Glomerular visceral epithelial cell (primary cell): ENCODE measurements around the gene MIER1.
"Not testable (repeated sequence)": the region's sequence is repeated elsewhere in the genome, so short reads cannot be mapped to it uniquely, and the experiment has no call there.

Source experiments
- DNase-seq: peaks from one replicate; pipeline ENCODE4 v3.0.0-alpha.2; 2016; ENCODE audit errors: extremely low spot score

Gene MIER1

DNA sequence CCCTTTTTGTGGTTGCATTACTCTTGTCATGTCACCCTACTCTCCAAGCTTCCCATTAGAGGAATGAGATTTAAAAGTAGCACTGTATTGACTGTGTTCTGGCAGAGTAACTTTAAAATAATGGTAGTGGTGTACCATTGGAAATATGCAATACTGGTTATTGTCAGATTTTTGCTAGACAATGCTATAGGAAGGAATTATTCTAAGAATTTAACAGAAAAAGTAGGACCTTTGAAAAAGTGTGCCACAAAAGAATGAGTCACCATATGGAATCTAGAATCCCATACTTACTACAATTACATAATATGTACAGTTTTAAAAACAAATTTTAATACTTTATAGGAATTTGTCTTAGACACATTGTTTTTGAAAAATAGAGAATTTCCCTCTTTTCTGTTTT, 13.8 kb downstream of the MIER1 start:
- no peak for DNase-seq

GRCh38 chr1:66940981-66941380, 16.2 kb downstream of the MIER1 start:
- no peak for DNase-seq

- no peak for DNase-seq
These were observed 18.7 kb downstream of the MIER1 start for GRCh38 chr1:66943361-66943969.

GRCh38 chr1:66944330-66945274, 19.8 kb downstream of the MIER1 start:
- peak; percentile 79 for DNase-seq

GRCh38 chr1:66945316-66945715, 20.5 kb downstream of the MIER1 start:
- DNase-seq = peak; percentile 44

- DNase-seq = no peak
These were observed 22.5 kb downstream of the MIER1 start for GRCh38 chr1:66947267-66947666.

GRCh38 chr1:66951513-66951912, 26.7 kb downstream of the MIER1 start:
- DNase-seq = peak; percentile 51

DNA sequence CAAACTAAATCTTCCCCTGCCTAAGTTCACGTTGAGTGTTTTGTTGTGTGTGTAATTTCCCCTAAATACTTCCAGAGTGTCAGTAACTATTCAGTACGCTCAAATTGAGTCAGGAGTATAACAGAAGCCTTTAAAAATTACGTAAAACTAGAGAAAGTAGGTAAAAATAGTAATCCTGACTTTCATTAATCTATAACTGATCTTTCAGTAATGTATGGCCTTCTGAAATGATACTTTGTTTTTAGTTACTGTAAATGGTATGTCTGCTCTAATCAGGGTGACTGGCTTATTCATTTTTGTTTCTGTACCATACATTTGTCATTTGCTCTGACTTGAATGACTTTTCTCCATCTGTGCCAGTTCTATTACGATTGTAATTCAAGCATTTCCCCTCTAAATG, 29.4 kb downstream of the MIER1 start:
- no peak for DNase-seq

- DNase-seq = no peak
These were observed 33.1 kb downstream of the MIER1 start for GRCh38 chr1:66957938-66958337.

GRCh38 chr1:66966188-66966873, 41.5 kb downstream of the MIER1 start:
- not testable (repeated sequence) for DNase-seq

GRCh38 chr1:66968574-66968973, 43.8 kb downstream of the MIER1 start:
- DNase-seq = no peak

- no peak for DNase-seq
These were observed 53.4 kb downstream of the MIER1 start for GRCh38 chr1:66978201-66978600.

DNA sequence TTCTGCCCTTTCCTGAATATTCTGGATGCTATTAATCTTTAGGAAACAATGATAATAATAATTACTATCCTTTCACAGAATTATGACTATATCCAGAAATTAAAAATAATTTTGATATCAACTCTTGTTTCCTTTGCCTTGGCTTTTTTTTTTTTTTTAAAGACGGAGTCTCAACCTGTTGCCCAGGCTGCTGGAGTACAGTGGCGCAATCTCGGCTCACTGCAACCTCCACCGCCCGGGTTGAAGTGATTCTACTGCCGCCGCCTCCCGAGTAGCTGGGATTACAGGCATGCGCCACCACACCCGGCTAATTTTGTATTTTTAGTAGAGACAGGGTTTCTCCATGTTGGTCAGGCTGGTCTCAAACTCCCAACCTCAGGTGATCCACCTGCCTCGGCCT, 54.8 kb downstream of the MIER1 start:
- not testable (repeated sequence) for DNase-seq

GRCh38 chr1:66980745-66981367, 56.1 kb downstream of the MIER1 start:
- DNase-seq = no peak

GRCh38 chr1:66981679-66982078, 56.9 kb downstream of the MIER1 start:
- no peak for DNase-seq

GRCh38 chr1:66982561-66983260, 57.9 kb downstream of the MIER1 start:
- no peak for DNase-seq

GRCh38 chr1:66984491-66984890, 59.7 kb downstream of the MIER1 start:
- no peak for DNase-seq

DNA sequence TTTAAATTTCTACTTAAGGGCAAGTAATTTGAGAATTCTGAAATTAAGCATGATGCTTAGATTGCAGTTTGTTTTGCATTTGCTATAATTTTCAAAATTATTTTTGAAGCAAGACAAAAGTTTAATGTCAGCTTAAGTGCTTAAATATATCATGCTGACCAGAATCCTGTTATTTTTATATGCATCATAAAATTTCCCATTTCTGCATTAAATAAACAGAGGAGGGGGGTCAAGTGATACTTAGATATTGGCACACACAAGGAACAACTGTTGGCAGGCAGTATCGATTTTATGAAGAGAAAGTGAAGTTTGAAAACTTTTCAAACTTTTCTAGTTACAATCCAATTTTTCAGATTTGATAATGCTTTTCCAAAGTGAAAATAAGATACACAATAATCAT, 61.0 kb downstream of the MIER1 start:
- DNase-seq = no peak

DNA sequence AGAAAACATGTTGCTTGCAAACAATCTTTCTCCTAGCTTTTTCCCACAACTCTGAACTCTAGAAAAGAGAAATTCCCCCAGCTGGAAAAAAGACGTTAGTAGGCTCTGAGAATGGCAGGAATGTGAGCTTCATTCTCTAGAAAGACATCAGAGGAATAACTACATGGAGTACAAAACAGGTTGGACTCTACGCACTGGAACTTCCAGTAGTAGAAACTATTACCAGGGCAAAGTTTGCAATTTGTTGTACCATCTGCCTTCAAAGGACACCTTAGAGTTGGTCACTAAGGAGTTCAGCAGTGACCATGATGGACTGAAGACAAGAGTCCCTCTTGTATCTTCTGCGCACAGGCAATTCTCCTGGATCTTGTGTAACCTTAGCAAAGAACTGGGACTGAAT, 68.3 kb downstream of the MIER1 start:
- no peak for DNase-seq

GRCh38 chr1:66996018-66996682, 71.4 kb downstream of the MIER1 start:
- DNase-seq = peak; percentile 72

GRCh38 chr1:66998972-66999371, 74.2 kb downstream of the MIER1 start:
- DNase-seq = no peak
